ENCODE measurements around the gene TMA16.

GRCh38 chr4:163540977-163541376 lies 46.5 kb downstream of the TMA16 start:
- no peak for TF ChIP-seq POLR2A (IDR thresholded peaks at IDR 0.05; ENCODE audit: low read length)
- TF ChIP-seq GATA1 (IDR thresholded peaks at IDR 0.05; ENCODE audit: low read depth, low read length): no peak
